Iris pigment epithelial cell (primary cell): ENCODE measurements around the gene LRCH1.

Experiments used
- DNase-seq: peaks from one replicate; pipeline ENCODE4 v3.0.0-alpha.2; 2011; ENCODE audit warnings: low read depth

The LRCH1 gene

DNA sequence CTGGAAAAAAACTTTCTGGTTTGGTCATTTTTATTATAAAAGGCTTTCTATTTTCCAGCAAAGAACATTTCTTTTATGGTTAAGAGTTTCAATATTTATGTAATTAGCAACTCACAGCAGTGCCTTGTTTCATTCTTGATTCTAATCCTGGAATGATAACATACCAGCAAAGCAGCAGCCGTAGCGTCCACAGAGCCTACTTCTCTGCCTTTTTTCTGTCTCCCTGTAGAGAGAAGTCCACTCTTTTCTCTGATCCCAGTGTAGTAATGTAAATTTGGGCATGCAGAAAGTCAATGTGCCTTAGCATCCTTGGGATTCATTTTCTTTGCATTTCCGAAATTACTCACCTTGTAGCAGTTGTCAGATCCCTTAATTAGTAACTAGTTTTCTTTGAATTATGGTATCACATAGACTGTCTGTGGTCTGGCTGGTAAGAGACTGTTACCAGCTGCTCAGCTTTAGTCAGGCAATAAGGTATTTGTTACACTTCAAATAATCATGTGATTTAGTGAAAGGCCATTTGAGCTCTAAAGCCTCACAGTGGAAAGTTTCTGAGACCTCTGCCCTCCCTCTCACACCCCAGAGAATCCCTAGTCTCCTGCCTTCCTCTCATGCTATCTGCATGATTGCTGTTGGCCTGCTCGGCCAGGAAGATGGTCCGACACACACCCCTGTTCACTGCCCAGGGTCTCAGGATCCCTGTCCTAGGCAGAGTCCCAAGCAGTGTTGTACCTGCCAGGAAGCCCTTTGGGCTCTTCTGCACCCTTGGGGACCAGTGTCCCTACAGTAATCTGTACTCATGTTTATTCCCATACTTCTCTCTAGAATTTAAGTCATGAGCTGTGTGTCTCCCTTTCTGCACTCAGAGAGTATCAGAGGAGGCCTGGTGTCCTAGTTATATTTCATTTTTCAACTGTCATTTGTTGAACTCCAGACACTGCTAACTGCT is 86.3 kb downstream of the LRCH1 start:
- DNase-seq = no peak

DNA sequence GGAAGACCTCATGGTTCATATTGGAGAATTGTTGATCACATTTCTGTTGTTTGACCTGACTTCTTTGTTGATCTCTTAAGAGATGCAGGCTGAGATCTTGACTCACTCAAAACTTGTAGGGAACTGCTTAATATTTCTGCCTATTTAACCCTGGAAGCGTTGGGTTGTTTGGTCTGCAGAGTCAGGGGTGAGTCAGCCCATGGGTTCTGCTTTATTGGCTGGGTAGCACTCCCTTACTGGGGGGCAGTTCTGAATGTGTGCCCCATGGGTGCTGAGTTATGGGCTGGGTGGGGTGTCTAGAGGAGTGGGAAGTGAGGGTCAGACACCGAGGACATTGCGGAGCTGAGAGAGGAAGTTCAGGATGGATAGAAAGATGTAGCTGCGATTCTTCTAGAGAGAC is 87.9 kb downstream of the LRCH1 start:
- peak; percentile 75 for DNase-seq

DNA sequence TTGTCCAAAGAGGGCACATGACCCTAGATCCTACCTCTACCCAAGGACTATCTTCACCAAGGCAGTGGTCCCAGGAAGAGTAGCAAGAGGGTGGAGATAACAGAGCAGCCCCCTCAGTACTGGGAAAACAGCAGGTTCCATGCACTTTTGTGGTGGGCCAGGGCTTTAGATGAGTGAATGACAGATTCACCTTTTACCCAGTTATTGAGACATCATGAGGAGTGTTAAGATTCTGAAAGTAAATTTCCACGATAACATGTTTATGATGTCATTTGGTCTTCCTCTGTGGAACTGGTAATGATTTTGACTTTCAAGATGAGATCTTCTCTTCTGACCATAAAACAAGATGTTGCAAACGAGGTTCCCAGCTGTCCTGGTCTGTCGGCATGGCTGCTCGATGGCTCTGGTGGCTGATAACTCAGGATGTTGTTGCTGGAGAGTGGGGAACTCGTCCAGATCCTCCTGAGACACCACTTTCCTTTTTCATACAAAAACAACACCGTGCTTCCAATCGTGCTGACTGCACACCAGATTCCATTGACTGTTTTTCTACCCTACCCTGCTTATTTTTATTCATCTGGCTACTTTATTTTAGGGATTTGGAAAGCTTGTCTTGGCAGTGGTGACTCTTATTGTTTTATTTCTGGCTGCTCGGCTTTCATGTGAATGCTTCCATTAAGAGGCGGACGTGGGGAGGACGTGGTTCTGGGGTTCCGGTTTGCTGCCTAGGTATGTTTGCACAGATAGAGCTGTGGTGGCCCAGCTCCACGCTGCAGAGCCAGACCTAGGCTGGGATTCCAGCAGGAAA is 88.5 kb downstream of the LRCH1 start:
- peak; percentile 58 for DNase-seq

DNA sequence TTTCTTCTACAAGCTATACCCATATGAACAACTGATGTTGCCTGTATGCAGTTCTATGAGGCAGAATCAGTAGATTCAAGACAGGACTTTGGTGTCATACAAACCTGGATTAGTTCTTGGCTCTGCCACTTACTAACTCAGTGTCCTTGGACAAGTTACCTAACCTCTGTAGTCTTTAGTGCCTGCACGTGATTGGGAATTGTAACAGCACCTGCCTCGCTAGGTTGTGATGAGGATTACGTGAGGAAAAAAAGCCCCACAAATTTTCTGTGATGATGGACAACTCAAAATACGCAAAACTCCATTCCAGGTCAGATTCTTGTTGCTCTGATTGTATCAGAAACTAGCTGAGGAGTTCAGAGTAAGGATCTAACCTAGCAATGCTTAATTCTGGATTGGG is 89.3 kb downstream of the LRCH1 start:
- DNase-seq = no peak

DNA sequence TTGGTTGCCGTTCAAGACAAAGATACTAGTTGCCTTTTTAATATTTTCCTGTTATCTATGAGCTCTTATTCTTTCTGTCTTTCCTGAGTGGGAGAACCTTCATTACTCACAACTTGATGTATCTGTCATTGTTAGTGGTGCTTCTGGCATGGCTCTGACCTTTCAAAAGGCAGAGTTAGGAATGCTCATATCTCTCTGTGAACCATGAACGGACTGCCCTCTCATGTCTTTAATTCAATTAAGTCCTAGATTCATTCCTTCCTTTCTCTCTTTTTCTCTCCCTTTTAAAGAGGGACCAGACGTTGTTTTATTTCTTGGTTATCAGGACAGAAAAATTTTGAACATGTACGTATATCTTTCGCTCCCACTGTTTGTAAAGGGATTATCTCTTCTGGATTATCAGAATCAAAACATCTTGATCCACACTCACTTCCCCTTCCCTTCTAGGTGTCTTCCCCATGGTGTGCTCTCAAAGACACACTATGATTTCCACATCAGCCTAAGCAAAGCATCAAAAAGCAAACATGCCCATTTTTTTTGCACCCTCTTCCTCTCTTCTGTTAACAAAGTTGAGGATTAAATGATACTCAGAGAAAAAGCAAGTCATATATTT is 90.3 kb downstream of the LRCH1 start:
- no peak for DNase-seq

DNA sequence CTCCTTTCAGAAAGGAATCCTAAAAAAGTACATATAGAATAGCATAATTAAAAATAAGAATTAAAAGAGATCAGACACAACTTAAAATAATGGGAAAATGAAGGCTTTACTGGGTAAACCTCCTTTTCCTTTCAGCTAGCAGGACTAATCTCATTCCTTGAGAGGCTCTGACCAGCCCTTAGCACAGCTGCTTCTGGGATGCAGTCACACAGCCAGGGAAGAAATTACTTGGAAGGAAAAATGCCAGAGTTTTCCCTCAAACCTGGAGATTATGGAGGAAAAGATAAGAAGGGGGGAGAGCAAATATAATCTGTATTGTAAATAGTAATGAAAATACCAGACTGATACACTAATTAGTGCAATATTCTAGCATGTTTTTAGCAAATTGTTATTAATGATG is 91.8 kb downstream of the LRCH1 start:
- no peak for DNase-seq

DNA sequence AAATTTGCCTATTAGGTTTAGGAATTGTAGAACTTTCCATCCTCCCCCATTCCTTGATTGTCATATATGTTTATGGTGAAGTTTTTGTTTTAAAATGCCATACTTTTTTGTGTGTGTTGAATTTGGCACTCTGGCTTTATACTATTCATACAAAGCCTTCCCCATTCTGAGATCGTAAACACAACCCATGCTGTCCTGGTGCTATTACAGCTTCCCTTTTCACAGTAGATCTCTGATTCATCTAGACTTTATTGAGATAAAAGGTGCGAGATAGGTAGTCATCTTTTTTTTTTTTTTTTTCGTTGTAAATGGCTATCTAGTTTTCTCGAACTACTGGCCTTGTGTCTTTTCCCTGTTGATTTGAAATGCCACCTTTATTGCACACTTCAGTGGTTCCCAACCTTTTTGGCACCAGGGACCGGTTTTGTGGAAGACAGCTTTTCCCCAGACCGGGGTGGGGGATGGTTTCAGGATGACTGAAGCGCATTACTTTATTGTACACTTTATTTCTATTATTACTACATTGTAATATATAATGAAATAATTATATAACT is 94.6 kb downstream of the LRCH1 start:
- no peak for DNase-seq

DNA sequence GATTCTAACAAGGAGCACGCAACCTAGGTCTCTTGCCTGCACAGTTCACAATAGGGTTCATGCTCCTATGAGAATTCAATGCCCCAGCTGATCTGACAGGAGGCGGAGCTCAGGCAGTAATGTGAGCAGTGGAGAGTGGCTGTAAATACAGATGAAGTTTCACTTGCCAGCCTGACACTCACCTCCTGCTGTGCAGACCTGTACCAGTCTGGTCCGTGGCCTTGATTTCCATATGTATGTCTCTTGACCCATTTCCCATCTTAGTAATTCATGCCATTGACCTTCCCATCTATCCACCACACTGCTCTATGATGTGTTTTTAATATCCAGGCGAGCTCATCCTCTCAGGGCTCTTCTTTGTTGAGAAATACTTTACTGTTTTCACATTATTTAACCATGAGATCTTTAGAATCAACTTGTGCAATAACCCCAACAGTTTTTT is 95.2 kb downstream of the LRCH1 start:
- peak; percentile 75 for DNase-seq

DNA sequence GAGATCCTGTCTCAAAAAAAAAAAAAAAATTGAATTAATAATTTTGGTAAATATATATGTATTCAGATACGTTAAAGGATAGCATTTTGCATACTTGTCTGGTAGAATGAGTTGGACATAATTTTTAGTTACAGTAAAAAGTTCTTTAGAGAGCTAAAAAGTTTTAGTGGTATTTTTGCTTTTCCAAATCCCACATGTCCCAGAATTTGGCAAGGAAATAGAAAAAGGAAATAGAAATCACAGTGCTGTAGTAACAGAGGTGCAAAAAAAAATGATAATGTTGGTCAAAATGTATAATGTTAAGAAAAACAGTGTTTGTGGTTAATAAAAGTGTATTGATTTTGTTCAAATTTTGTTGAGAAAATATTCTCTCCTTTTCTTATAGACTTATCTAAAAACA is 96.8 kb downstream of the LRCH1 start:
- no peak for DNase-seq

DNA sequence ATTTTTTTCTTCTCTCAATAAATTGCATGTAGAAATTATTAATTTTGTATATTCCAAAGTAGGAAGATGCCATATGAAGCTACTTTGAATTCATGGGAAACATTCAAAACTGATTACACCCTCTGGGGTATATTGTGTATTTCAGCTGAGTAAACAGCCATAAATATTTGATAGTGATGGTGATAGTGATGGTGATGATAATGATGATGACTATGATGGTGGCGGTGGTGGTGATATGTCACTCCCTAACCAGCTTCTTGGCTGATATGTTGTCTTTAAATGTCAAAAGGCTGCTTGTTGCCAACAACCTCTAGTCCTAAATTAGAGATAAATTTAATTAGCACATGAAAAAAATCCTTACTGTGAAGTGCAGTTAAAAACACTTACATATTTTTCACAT is 102.0 kb downstream of the LRCH1 start:
- DNase-seq = no peak

DNA sequence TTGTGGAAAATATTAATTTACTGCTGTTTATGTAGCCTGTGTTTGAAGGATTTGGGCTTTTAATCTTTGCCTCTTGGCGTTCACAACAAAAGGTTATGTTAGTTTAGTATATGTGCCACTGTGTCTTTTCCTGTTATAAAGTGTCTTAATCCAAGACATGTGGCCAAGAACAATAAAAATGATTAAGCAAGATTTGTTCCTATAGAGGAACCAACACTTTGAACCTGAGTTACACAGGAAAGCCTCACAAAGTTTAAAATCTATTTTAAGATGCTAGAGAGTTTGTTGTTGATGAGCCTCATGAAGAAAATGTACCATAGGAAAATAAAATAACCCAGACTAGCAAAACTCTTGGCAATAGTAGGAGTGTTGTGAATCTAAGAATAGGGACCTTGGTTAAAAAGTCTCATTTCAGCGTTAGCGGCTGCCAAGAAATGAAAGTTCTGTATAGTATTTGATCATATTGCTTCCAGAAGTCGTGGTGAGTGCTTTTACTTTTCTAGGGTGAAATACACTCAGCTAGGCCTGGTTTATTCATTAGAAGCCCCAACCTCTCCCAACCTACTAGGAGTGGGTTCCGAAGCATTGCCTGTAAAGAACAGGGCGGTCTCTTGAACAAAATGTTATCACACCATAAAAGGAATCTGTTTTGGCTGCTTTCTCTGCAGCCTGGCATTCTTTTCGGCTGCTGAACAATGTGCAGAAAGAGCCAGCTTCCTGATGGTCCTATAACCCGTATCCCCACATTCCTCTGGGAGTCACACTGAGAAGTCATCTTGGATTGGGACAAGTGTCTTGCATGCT is 102.6 kb downstream of the LRCH1 start:
- peak; percentile 36 for DNase-seq

DNA sequence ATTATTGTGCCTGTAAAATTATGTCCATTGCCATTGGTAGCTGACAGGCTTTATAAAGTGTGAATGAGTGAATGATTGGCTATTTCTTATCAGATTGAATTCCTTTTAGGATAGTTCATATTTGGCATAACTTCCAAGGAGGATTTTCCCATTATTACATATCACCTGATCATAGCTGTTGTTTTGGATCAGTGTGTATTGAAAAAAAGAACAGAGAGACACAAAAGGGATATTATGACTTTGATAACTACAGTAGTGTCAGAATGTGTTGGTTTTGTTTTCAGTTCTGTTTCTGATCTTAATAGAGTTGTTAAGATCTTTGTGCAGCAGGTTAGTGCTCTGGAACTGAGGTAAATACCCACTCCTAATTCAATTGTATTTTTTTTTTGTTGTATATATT is 103.8 kb downstream of the LRCH1 start:
- DNase-seq = no peak

DNA sequence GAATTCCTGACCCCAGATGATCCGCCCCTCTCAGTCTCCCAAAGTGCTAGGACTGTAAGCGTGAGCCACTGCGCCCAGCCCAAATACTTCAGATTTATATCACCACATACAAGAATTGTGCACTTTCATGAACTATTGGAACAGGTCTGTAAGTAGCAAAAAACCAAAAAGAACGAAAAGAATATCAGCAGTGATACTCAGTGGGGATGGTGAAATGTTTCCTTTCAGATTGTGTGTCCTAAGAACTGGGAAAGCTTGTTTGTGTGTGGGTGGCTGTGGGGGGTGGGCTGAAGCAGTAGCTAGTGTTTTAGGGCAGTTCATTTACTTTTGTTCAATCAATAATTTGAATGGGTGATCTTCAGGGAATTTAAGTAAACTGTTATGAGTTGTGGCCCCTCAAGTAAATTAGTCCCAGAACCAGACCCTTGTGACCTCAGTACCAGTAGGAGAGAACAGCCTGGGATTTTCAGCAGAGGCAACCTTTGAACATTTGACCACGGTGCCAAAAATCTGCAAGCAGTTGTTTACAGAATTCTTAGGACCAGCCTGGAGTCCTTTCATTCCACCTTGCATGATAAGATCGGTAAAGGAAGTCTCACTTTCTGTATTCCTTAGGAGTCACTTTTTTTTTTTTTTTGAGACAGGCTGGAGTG is 106.6 kb downstream of the LRCH1 start:
- peak; percentile 37 for DNase-seq

DNA sequence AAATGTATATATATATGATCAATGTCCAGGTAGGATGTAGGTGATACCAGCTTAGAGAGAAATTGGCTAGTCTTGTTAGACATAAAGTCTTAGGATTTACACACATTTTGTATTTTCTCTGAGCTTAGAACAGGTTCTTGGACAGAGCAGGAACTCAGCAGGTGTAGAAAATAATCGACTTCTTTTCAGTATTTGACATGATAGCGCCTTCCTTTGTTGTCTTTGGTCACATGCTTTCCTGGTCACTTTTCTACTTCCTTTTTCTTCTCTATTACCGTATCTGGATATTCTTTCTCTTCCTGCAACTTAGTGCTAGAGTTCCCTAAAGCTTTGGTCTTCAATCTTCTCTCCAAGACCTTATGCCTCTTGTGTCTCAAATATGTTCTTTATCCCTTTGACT is 107.4 kb downstream of the LRCH1 start:
- DNase-seq = no peak

DNA sequence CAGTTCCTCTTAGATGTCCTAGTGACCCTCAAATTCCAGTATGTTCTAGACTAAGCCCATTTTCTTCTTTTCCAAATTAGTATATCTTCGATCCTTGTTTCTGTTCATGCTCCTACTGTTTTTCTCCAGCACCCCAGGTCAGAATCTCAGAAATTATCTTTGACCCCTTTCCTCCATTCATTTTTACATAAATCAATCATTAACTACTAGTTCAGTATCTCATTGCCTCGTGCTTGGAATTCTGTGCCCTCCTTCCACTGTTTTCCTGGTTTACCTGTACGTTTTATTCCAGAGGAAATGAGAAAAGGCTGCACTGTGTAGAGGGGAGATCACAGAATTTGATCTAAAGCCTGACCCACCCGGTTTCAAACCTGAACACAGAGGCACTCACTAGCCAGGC is 107.9 kb downstream of the LRCH1 start:
- DNase-seq = no peak

DNA sequence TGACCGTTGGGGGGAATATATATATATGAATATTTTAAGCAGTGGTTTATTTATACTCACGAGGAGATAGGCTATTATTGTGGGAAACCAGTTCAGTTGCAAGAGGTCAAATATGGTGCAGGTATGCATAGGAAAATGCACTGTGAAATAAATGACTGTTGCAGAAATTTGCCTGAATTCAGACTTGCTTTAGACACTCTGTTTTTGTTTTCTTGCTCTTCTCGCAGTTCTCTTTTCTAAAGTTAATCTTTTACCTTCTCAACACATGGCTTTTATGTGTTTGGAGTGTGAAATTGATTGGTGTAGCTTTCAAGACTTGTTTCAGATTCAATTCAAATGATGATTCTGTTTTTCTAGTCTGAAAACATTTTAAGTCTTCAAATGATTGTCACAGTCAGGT is 109.7 kb downstream of the LRCH1 start:
- no peak for DNase-seq

DNA sequence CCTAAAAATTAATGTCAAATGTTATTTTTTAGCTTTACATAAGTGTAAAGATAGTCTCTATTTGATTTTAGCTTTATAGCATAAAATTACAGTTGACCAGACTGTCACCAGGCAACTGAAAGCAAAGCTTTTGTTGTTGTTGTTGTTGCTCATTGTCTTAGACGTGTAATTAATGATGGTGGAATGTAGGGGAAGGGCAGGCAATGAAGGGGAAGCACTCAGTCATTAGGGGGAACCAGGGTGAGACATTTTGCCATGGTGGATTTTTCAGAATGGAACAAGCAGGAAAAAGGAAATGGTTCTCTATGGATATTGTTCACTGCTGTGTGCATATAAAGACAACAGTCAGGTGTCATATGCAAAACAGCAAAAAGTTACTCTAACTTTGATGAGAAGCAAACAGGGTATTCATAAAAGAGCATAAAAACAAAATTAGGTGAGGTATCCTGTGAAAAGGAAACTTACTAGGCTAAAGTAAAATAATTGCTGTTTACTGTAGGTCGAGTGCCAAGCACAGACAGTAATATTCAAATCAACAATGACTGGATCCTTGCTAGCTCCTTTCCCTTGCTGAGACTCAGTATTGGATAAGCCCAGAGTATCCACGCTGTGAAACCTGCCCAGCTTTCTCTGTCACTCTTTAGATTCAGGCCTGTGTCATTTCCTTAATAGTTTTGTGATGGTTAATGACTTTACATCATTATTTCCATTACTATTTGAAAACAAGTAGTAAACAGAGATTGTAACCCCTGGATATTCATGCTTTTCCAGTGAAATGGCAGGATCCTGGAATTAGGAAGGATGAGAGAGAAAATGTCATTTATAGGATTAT is 110.5 kb downstream of the LRCH1 start:
- no peak for DNase-seq

DNA sequence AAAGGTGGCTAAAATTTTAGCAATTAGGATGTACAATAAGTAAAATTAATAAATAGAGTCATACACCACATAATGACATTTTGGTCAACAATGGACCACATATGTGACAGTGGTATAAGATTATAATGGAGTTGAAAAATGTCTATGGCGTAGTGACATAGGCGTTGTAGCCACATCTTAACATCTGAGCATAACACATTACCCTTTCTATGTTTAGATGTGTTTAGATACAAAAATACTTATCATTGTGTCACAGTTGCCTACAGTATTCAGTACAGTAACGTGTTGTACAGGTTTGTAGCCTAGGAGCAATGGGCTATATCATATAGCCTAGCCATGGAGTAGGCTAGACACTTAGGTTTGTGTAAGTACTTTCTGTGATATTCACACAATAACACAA is 111.2 kb downstream of the LRCH1 start:
- no peak for DNase-seq

DNA sequence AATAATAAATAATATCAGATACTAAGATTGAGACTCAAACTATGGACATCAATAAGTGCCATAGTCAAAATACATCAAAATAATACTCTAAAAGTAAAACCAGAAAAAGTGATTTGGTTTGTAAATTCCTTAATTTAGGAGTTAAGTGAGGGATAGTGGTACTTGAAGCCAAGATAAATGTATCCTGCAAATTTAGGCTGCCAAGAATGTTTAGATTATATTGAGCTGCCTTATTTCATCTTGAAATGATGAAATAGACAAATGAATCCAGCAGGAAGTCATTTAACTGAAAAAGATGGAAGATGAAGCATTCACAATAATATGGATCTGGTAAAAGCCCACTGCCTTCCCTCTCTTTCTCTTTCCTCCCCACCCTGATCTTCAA is 112.3 kb downstream of the LRCH1 start:
- no peak for DNase-seq
